Neural crest cell (in vitro differentiated cells): ENCODE results near the gene SETDB2. TPM values are rescaled to one million over a fixed set of nuclear protein-coding genes. Genes with fewer than 3 reads are reported as not detected.
A peak's percentile ranks its signal among the peaks of the same experiment; 100 is the strongest.

ENCODE experiments used
- DNase-seq: peaks from one replicate; pipeline ENCODE4 v3.0.0; 2021; ENCODE audit warnings: low read depth, mixed read lengths, low spot score
- H3K27ac Mint-ChIP-seq: one replicate; pipeline ENCODE4 v1.8.0; 2021; ENCODE audit warnings: mild to moderate bottlenecking, mixed read lengths; ENCODE audit not compliant: unreplicated experiment
- H3K27me3 Mint-ChIP-seq: 2 replicates; pipeline ENCODE4 v1.8.0; 2021; ENCODE audit warnings: low read depth, mild to moderate bottlenecking, mixed read lengths
- H3K36me3 Mint-ChIP-seq: 2 replicates; pipeline ENCODE4 v1.8.0; 2021; ENCODE audit warnings: low read depth, mild to moderate bottlenecking, mixed read lengths
- H3K4me1 Mint-ChIP-seq: 2 replicates; pipeline ENCODE4 v1.8.0; 2021; ENCODE audit warnings: mixed read lengths
- H3K4me3 Mint-ChIP-seq: one replicate; pipeline ENCODE4 v1.8.0; 2021; ENCODE audit warnings: mild to moderate bottlenecking, mixed read lengths
- H3K9me3 Mint-ChIP-seq: 2 replicates; pipeline ENCODE4 v1.8.0; 2021; ENCODE audit warnings: mixed read lengths
- CTCF ChIP-seq: fragments of 200-600 bp; sonication (generic); conservative IDR thresholded peaks from 2 replicates; pipeline ENCODE4 v1.5.0; 2021; ENCODE audit warnings: antibody characterized with exemption, mild to moderate bottlenecking
- total RNA-seq: library from RNA; stranded (reverse); gene quantifications from 2 replicates; pipeline ENCODE4 v1.2.1, GENCODE V29; 2021

SETDB2 gene
- total RNA-seq, 1 donor from 2014 or later = 7.9 TPM

GRCh38 chr13:49419276-49419675 is 24.8 kb upstream of the SETDB2 start:
- no peak for DNase-seq
- Mint-ChIP-seq H3K27ac (no peak overlapping the region), H3K4me3 (no peak overlapping the region), H3K4me1 (peaks cover 8% of the 10 kb centered on the region), H3K36me3 (no peaks in the 10 kb centered on the region), H3K27me3 (no peaks in the 10 kb centered on the region), H3K9me3 (no peaks in the 10 kb centered on the region)
- TF ChIP-seq CTCF = no peak

GRCh38 chr13:49421391-49421790 is 22.7 kb upstream of the SETDB2 start:
- H3K27me3 Mint-ChIP-seq = no peaks in the 10 kb centered on the region
- peak; percentile 25 for TF ChIP-seq CTCF
- H3K36me3 Mint-ChIP-seq = no peaks in the 10 kb centered on the region
- H3K9me3 Mint-ChIP-seq = no peaks in the 10 kb centered on the region
- no peak overlapping the region for H3K27ac Mint-ChIP-seq
- no peak overlapping the region for H3K4me3 Mint-ChIP-seq
- H3K4me1 Mint-ChIP-seq = peaks cover 8% of the 10 kb centered on the region
- no peak for DNase-seq

- TF ChIP-seq CTCF = no peak
- no peak overlapping the region for H3K4me3 Mint-ChIP-seq
- no peak overlapping the region for H3K27ac Mint-ChIP-seq
- H3K36me3 Mint-ChIP-seq = peaks cover 9% of the 10 kb centered on the region
- H3K27me3 Mint-ChIP-seq = no peaks in the 10 kb centered on the region
- H3K4me1 Mint-ChIP-seq = peaks cover 8% of the 10 kb centered on the region
- DNase-seq = no peak
- no peaks in the 10 kb centered on the region for H3K9me3 Mint-ChIP-seq
Observed at GRCh38 chr13:49424011-49424560, 20.0 kb upstream of the SETDB2 start.

DNA sequence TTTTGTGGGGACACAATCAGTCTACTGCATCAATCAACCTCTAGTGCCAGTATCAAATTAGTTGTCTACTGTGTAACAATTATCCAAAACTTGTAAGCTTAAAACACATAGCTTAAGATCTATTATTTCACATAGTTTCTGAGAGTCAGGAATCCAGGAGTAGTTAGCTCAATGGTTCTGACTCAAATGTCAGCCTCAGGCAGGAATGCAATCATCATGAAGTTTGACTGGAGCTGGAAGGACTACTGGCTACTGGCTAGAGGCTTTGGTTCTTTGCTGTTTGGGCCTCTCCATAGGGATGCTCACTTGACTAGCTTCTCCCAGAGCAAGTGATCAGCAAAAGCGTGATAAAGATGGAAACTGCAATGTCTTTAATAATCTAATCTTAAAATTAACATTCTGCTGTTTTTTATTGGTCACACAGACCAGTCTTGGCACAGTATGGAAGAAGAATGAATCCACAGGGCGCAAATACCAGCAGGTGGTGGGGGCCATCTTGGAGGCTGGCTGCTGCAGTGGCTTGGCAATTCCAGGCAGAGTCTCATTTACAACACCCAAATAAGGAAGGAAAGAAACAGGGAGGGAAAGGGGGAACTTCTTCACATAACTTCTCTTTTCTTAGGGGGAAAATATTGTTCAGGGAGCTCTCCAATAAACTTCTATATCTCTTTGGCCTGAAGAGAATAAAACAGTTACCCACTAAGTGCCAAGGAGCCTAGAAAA is 15.9 kb upstream of the SETDB2 start:
- H3K27ac Mint-ChIP-seq = no peak overlapping the region

GRCh38 chr13:49429121-49429520 is 15.0 kb upstream of the SETDB2 start:
- Mint-ChIP-seq H3K27me3 (no peaks in the 10 kb centered on the region), H3K36me3 (peaks cover 9% of the 10 kb centered on the region), H3K9me3 (no peaks in the 10 kb centered on the region), H3K4me1 (no peaks in the 10 kb centered on the region), H3K27ac (no peak overlapping the region), H3K4me3 (no peak overlapping the region)
- TF ChIP-seq CTCF = no peak
- DNase-seq = no peak

More for the DNA sequence above, 15.9 kb upstream of the SETDB2 start:
- no peak for TF ChIP-seq CTCF
- DNase-seq = no peak
- Mint-ChIP-seq H3K9me3 (no peaks in the 10 kb centered on the region), H3K4me1 (no peaks in the 10 kb centered on the region), H3K36me3 (peaks cover 9% of the 10 kb centered on the region), H3K27me3 (no peaks in the 10 kb centered on the region), H3K4me3 (no peak overlapping the region)
